Fibroblast of lung (primary cell): ENCODE results near the gene WSCD1.

Experiments used
- CTCF ChIP-seq, 2 donors: IDR thresholded peaks in 1 of 2; conservative IDR thresholded peaks in 1 of 2; 1 replicate in 1 of 2; 2 replicates in 1 of 2; pipeline ENCODE4 v1.5.1; 2011 to 2012; ENCODE audit warnings: low read length in 2 of 2, control low read depth in 1 of 2, inconsistent platforms in 1 of 2, low read depth in 1 of 2, mild to moderate bottlenecking in 1 of 2
- EZH2 ChIP-seq: IDR thresholded peaks from 2 replicates; pipeline ENCODE4 v1.5.1; 2012; ENCODE audit warnings: low read length, control low read depth, mild to moderate bottlenecking; ENCODE audit errors: missing control alignments

- TF ChIP-seq CTCF (conservative IDR thresholded peaks at IDR 0.05 in 1 of 2, IDR thresholded peaks at IDR 0.05 in 1 of 2; ENCODE audit: low read depth in 1 of 2, low read length in 2 of 2) (no peak), EZH2 (no peak)
These were observed 90.0 kb downstream of the WSCD1 start for GRCh38 chr17:6160232-6160555.
